Neuronal stem cell (in vitro differentiated cells): Measurements from ENCODE around the gene PRKCB.

Experiments used
- DNase-seq: peaks from one replicate; pipeline ENCODE4 v3.0.0-alpha.2; 2013; ENCODE audit warnings: low spot score
- H2AFZ ChIP-seq: one replicate; pipeline ENCODE4 v1.6.1; 2013; ENCODE audit warnings: mild to moderate bottlenecking, low read length, inconsistent platforms
- H2AK5ac ChIP-seq: 2 replicates; pipeline ENCODE4 v1.6.1; 2013; ENCODE audit warnings: low read depth, mild to moderate bottlenecking, inconsistent platforms, low read length, moderate library complexity, mixed read lengths
- H2BK120ac ChIP-seq: 2 replicates; pipeline ENCODE4 v1.6.1; 2013; ENCODE audit warnings: low read depth, mild to moderate bottlenecking, inconsistent platforms, low read length, moderate library complexity, mixed read lengths
- H2BK12ac ChIP-seq: one replicate; pipeline ENCODE4 v1.6.1; 2013; ENCODE audit warnings: low read length, inconsistent platforms
- H2BK15ac ChIP-seq: 2 replicates; pipeline ENCODE4 v1.6.1; 2013; ENCODE audit warnings: mild to moderate bottlenecking, low read length, inconsistent platforms, mixed read lengths
- H2BK5ac ChIP-seq: one replicate; pipeline ENCODE4 v1.6.1; 2013; ENCODE audit warnings: inconsistent platforms, mild to moderate bottlenecking, low read length, moderate library complexity
- H3K14ac ChIP-seq: one replicate; pipeline ENCODE4 v1.6.1; 2013; ENCODE audit warnings: low read length, inconsistent platforms
- H3K18ac ChIP-seq: 2 replicates; pipeline ENCODE4 v1.6.1; 2013; ENCODE audit warnings: low read length, inconsistent platforms
- H3K23ac ChIP-seq: 2 replicates; pipeline ENCODE4 v1.6.1; 2013; ENCODE audit warnings: low read depth, mild to moderate bottlenecking, mixed read lengths, low read length, inconsistent platforms; ENCODE audit not compliant: poor library complexity
- H3K27ac ChIP-seq: replicated peaks from 3 replicates; pipeline ENCODE4 v1.5.1; 2013; ENCODE audit warnings: low read length, inconsistent platforms
- H3K27me3 ChIP-seq, 3 experiments: 2 replicates each; pipeline ENCODE4 v1.6.1; 2013; ENCODE audit warnings: low read length in 3 of 3, mild to moderate bottlenecking in 2 of 3, inconsistent platforms in 1 of 3, low read depth in 1 of 3, mixed read lengths in 1 of 3, moderate library complexity in 1 of 3; ENCODE audit not compliant: control insufficient read depth in 3 of 3, insufficient read depth in 3 of 3
- H3K36me3 ChIP-seq, 2 donors: replicated peaks in 1 of 2; 2 replicates each; pipeline ENCODE4 v1.6.1; 2013; ENCODE audit warnings: low read length in 2 of 2; ENCODE audit not compliant: control insufficient read depth in 2 of 2, insufficient read depth in 2 of 2
- H3K4ac ChIP-seq: 2 replicates; pipeline ENCODE4 v1.6.1; 2013; ENCODE audit warnings: inconsistent platforms, mild to moderate bottlenecking, low read length, moderate library complexity
- H3K4me1 ChIP-seq, 2 donors: 1 replicate in 1 of 2; 2 replicates in 1 of 2; pipeline ENCODE4 v1.6.1; 2013; ENCODE audit warnings: low read length in 2 of 2, low read depth in 1 of 2; ENCODE audit not compliant: control insufficient read depth in 2 of 2, insufficient read depth in 1 of 2
- H3K4me2 ChIP-seq: one replicate; pipeline ENCODE4 v1.6.1; 2013; ENCODE audit warnings: mild to moderate bottlenecking, low read length, inconsistent platforms; ENCODE audit not compliant: insufficient read depth, poor library complexity, severe bottlenecking
- H3K4me3 ChIP-seq, 2 donors: 2 replicates each; pipeline ENCODE4 v1.5.1; 2013; ENCODE audit warnings: low read length in 2 of 2, mild to moderate bottlenecking in 2 of 2, inconsistent platforms in 1 of 2, moderate library complexity in 1 of 2
- H3K79me1 ChIP-seq: one replicate; pipeline ENCODE4 v1.6.1; 2013; ENCODE audit warnings: low read depth, mild to moderate bottlenecking, inconsistent platforms, low read length, moderate library complexity
- H3K9ac ChIP-seq: one replicate; pipeline ENCODE4 v1.6.1; 2013; ENCODE audit warnings: mild to moderate bottlenecking, low read depth, low read length, inconsistent platforms; ENCODE audit not compliant: poor library complexity
- H3K9me3 ChIP-seq, 2 donors: replicated peaks in 1 of 2; 2 replicates each; pipeline versions ENCODE3 to v1.6.1; 2013; ENCODE audit warnings: low read length in 2 of 2, mild to moderate bottlenecking in 2 of 2, inconsistent platforms in 1 of 2, low read depth in 1 of 2, mixed read lengths in 1 of 2, moderate library complexity in 1 of 2; ENCODE audit not compliant: control insufficient read depth in 2 of 2, insufficient read depth in 1 of 2
- H4K8ac ChIP-seq: one replicate; pipeline ENCODE4 v1.6.1; 2013; ENCODE audit warnings: low read depth, mild to moderate bottlenecking, inconsistent platforms, low read length, moderate library complexity
- H4K91ac ChIP-seq: one replicate; pipeline ENCODE4 v1.6.1; 2013; ENCODE audit warnings: low read length, low read depth, mild to moderate bottlenecking, inconsistent platforms; ENCODE audit not compliant: poor library complexity
- WGBS, 2 donors: extraction: QIAGEN DNeasy Blood & Tissue Kit; methylation state at CpG; one replicate each; pipeline ENCODE4 v1.1.7; 2013; ENCODE audit warnings: missing lambda C conversion rate in 2 of 2, mixed read lengths in 1 of 2; ENCODE audit not compliant: insufficient read length in 2 of 2, insufficient replicate concordance in 1 of 2; ENCODE audit errors: extremely low coverage in 2 of 2; 5-methylcytosine and 5-hydroxymethylcytosine counted together

Gene PRKCB

GRCh38 chr16:24007391-24007790 is 171.6 kb downstream of the PRKCB start:
- Histone ChIP-seq H2BK15ac (no peak overlapping the region), H3K4me3 (no peak overlapping the region), H3K79me1 (no peaks in the 10 kb centered on the region), H3K9me3 (no peaks in the 10 kb centered on the region), H3K27me3 (no peaks in the 10 kb centered on the region), H4K91ac (no peak overlapping the region), H2BK12ac (no peak overlapping the region), H3K23ac (no peak overlapping the region), H3K4ac (no peak overlapping the region), H2BK5ac (no peak overlapping the region), H2BK120ac (no peak overlapping the region), H3K14ac (no peak overlapping the region), H4K8ac (no peak overlapping the region), H3K4me2 (no peak overlapping the region), H3K27ac (no peak overlapping the region), H3K18ac (no peak overlapping the region), H2AFZ (no peak overlapping the region), H3K4me1 (no peaks in the 10 kb centered on the region), H2AK5ac (no peak overlapping the region), H3K36me3 (no peaks in the 10 kb centered on the region), H3K9ac (no peak overlapping the region)
- DNase-seq, result no peak
- WGBS, 2 donors, result no CpG with 5 or more reads among the region's 7 CpGs

- no peak for DNase-seq
- H3K9me3 ChIP-seq, result no peaks in the 10 kb centered on the region
- H3K14ac ChIP-seq, result no peak overlapping the region
- no peak overlapping the region for H3K18ac ChIP-seq
- H3K4me2 ChIP-seq, result no peak overlapping the region
- H3K4me3 ChIP-seq, result no peak overlapping the region
- H3K4ac ChIP-seq, result no peak overlapping the region
- no peak overlapping the region for H2AFZ ChIP-seq
- H2BK15ac ChIP-seq, result no peak overlapping the region
- H2BK120ac ChIP-seq, result no peak overlapping the region
- no peak overlapping the region for H4K91ac ChIP-seq
- no peak overlapping the region for H2AK5ac ChIP-seq
- H3K27me3 ChIP-seq, result no peaks in the 10 kb centered on the region
- H3K9ac ChIP-seq, result no peak overlapping the region
- no peaks in the 10 kb centered on the region for H3K36me3 ChIP-seq
- H3K4me1 ChIP-seq, result no peaks in the 10 kb centered on the region
- H2BK12ac ChIP-seq, result no peak overlapping the region
- no peak overlapping the region for H3K23ac ChIP-seq
- no peaks in the 10 kb centered on the region for H3K79me1 ChIP-seq
- WGBS, 2 donors, result no CpG with 5 or more reads among the region's 1 CpG
- H3K27ac ChIP-seq, result no peak overlapping the region
- no peak overlapping the region for H4K8ac ChIP-seq
- no peak overlapping the region for H2BK5ac ChIP-seq
Measured at GRCh38 chr16:24007934-24008333, 172.2 kb downstream of the PRKCB start.

- DNase-seq, result no peak
- H3K9me3 ChIP-seq, result no peaks in the 10 kb centered on the region
Measured at GRCh38 chr16:24009098-24009497, 173.3 kb downstream of the PRKCB start.

GRCh38 chr16:24009955-24010354 is 174.2 kb downstream of the PRKCB start:
- no peak overlapping the region for H4K91ac ChIP-seq
- no peak overlapping the region for H2BK5ac ChIP-seq
- H2BK15ac ChIP-seq, result no peak overlapping the region
- WGBS, 2 donors, result no CpG with 5 or more reads among the region's 3 CpGs
- no peak overlapping the region for H2AFZ ChIP-seq
- H3K18ac ChIP-seq, result no peak overlapping the region
- no peaks in the 10 kb centered on the region for H3K27me3 ChIP-seq
- no peaks in the 10 kb centered on the region for H3K9me3 ChIP-seq
- no peak overlapping the region for H3K9ac ChIP-seq
- no peak overlapping the region for H3K27ac ChIP-seq
- no peak overlapping the region for H3K23ac ChIP-seq
- no peak overlapping the region for H2BK12ac ChIP-seq
- H3K4ac ChIP-seq, result no peak overlapping the region
- no peak overlapping the region for H3K4me2 ChIP-seq
- no peak overlapping the region for H4K8ac ChIP-seq
- no peaks in the 10 kb centered on the region for H3K79me1 ChIP-seq
- no peak overlapping the region for H3K4me3 ChIP-seq
- no peak overlapping the region for H2AK5ac ChIP-seq
- no peak for DNase-seq
- H3K36me3 ChIP-seq, result no peaks in the 10 kb centered on the region
- H3K14ac ChIP-seq, result no peak overlapping the region
- H3K4me1 ChIP-seq, result no peaks in the 10 kb centered on the region
- H2BK120ac ChIP-seq, result no peak overlapping the region

More at GRCh38 chr16:24009098-24009497, 173.3 kb downstream of the PRKCB start:
- Histone ChIP-seq H2AFZ (no peak overlapping the region), H3K27me3 (no peaks in the 10 kb centered on the region), H3K27ac (no peak overlapping the region), H2BK12ac (no peak overlapping the region), H3K4me2 (no peak overlapping the region), H3K4me1 (no peaks in the 10 kb centered on the region), H3K18ac (no peak overlapping the region), H3K4me3 (no peak overlapping the region), H3K9ac (no peak overlapping the region), H3K36me3 (no peaks in the 10 kb centered on the region), H2BK120ac (no peak overlapping the region), H3K79me1 (no peaks in the 10 kb centered on the region), H3K4ac (no peak overlapping the region), H3K14ac (no peak overlapping the region), H3K23ac (no peak overlapping the region), H4K91ac (no peak overlapping the region), H2BK5ac (no peak overlapping the region), H2AK5ac (no peak overlapping the region), H4K8ac (no peak overlapping the region), H2BK15ac (no peak overlapping the region)
- no CpG with 5 or more reads among the region's 4 CpGs for WGBS, 2 donors
